Measurements from ENCODE around the gene PTPN5. TPM values are rescaled to one million over a fixed set of nuclear protein-coding genes. Genes with fewer than 3 reads are reported as not detected.

PTPN5 gene
- total RNA-seq, 5 donors from 2014 or later (not counting 1 experiment from before 2014, with no cell fraction given), result 0.22 TPM; not detected in 4

- H3K9me3 ChIP-seq, result no peaks in the 10 kb centered on the region
- no peak overlapping the region for H3K27ac Mint-ChIP-seq
- ChIA-PET POLR2A (no interaction called here), CTCF (interaction anchor here (0.5 to 2.2 kb wide), 6 partner anchors 10 to 1118 kb away, joined by 3 to 8 read pairs (median 3); no protein-coding TSS in a partner anchor)
- H3K4me1 ChIP-seq (ENCODE audit: control insufficient read depth in 1 of 2, extremely low read depth in 1 of 2, insufficient read depth in 2 of 2, low read length in 2 of 2), result no peaks in the 10 kb centered on the region
- H3K36me3 ChIP-seq (ENCODE audit: control insufficient read depth in 2 of 2, extremely low read depth in 1 of 2, insufficient read depth in 1 of 2, low read length in 1 of 2), result no peaks in the 10 kb centered on the region
- H3K9me3 Mint-ChIP-seq, result no peaks in the 10 kb centered on the region
- DNase-seq (no peak), ATAC-seq (replicated peaks in 1 of 4) (no peak)
- no peak overlapping the region for H3K4me3 ChIP-seq (ENCODE audit: control insufficient read depth in 1 of 2, extremely low read depth in 1 of 2, low read length in 1 of 2)
- H3K4me1 Mint-ChIP-seq, result peaks cover 0 to 7% (median 5%) of the 10 kb centered on the region in 3 donors
- H3K36me3 Mint-ChIP-seq, result no peaks in the 10 kb centered on the region
- H3K27me3 ChIP-seq (replicated peaks in 1 of 2; ENCODE audit: control insufficient read depth in 2 of 2, extremely low read depth in 1 of 2, insufficient read depth in 2 of 2, low read length in 1 of 2), result peaks cover 0 to 9% of the 10 kb centered on the region in 2 experiments
- H3K27me3 Mint-ChIP-seq, result peaks cover 9 to 10% of the 10 kb centered on the region in 2 donors
- H3K4me3 Mint-ChIP-seq, result no peak overlapping the region
- H3K27ac ChIP-seq (ENCODE audit: low read length), result no peak overlapping the region
- 87% methylated on average over 11 of the region's 11 CpGs for WGBS (ENCODE audit: insufficient coverage)
Measured at GRCh38 chr11:18761741-18762140, 29.9 kb downstream of the PTPN5 start.

- CTCF ChIA-PET, result interaction anchor here in 1 of 2 donors (0.9 kb wide), 1 partner anchor 221 kb away, joined by 3 read pairs; no protein-coding TSS in a partner anchor
- H3K27ac Mint-ChIP-seq, result no peak overlapping the region
Measured at GRCh38 chr11:18761144-18761543, 30.5 kb downstream of the PTPN5 start.

GRCh38 chr11:18757811-18758210, 33.8 kb downstream of the PTPN5 start:
- Histone ChIP-seq H3K4me1 (ENCODE audit: control insufficient read depth in 1 of 2, extremely low read depth in 1 of 2, insufficient read depth in 2 of 2, low read length in 2 of 2) (no peaks in the 10 kb centered on the region), H3K4me3 (ENCODE audit: control insufficient read depth in 1 of 2, extremely low read depth in 1 of 2, low read length in 1 of 2) (no peak overlapping the region), H3K27ac (ENCODE audit: low read length) (no peak overlapping the region), H3K36me3 (ENCODE audit: control insufficient read depth in 2 of 2, extremely low read depth in 1 of 2, insufficient read depth in 1 of 2, low read length in 1 of 2) (no peaks in the 10 kb centered on the region), H3K27me3 (replicated peaks in 1 of 2; ENCODE audit: control insufficient read depth in 2 of 2, extremely low read depth in 1 of 2, insufficient read depth in 2 of 2, low read length in 1 of 2) (no peaks in the 10 kb centered on the region), H3K9me3 (no peaks in the 10 kb centered on the region)
- POLR2A ChIA-PET, result no interaction called here
- Mint-ChIP-seq H3K27ac (no peak overlapping the region), H3K36me3 (no peaks in the 10 kb centered on the region), H3K27me3 (peaks cover 4 to 6% of the 10 kb centered on the region in 2 donors), H3K9me3 (no peaks in the 10 kb centered on the region), H3K4me3 (no peak overlapping the region), H3K4me1 (no peaks in the 10 kb centered on the region)
- no peak for DNase-seq
- 80% methylated on average over 1 of the region's 3 CpGs for WGBS (ENCODE audit: insufficient coverage)
- CTCF ChIA-PET, result interaction anchor here (0.6 to 1.9 kb wide), 8 partner anchors 14 to 1597 kb away, joined by 3 to 9 read pairs (median 4); no protein-coding TSS in a partner anchor
- ATAC-seq (replicated peaks in 1 of 4), result no peak

More at GRCh38 chr11:18761144-18761543, 30.5 kb downstream of the PTPN5 start:
- no peak for ATAC-seq (replicated peaks in 1 of 4)
- Mint-ChIP-seq H3K4me3 (no peak overlapping the region), H3K36me3 (no peaks in the 10 kb centered on the region), H3K4me1 (peaks cover 0 to 7% (median 5%) of the 10 kb centered on the region in 3 donors), H3K9me3 (no peaks in the 10 kb centered on the region), H3K27me3 (peaks cover 9 to 10% of the 10 kb centered on the region in 2 donors)
- peaks cover 0 to 9% of the 10 kb centered on the region in 2 experiments for H3K27me3 ChIP-seq (replicated peaks in 1 of 2; ENCODE audit: control insufficient read depth in 2 of 2, extremely low read depth in 1 of 2, insufficient read depth in 2 of 2, low read length in 1 of 2)
- H3K4me1 ChIP-seq (ENCODE audit: control insufficient read depth in 1 of 2, extremely low read depth in 1 of 2, insufficient read depth in 2 of 2, low read length in 2 of 2), result no peaks in the 10 kb centered on the region
- POLR2A ChIA-PET, result no interaction called here
- H3K4me3 ChIP-seq (ENCODE audit: control insufficient read depth in 1 of 2, extremely low read depth in 1 of 2, low read length in 1 of 2), result no peak overlapping the region
- H3K9me3 ChIP-seq, result no peaks in the 10 kb centered on the region
- H3K27ac ChIP-seq (ENCODE audit: low read length), result no peak overlapping the region
- no peaks in the 10 kb centered on the region for H3K36me3 ChIP-seq (ENCODE audit: control insufficient read depth in 2 of 2, extremely low read depth in 1 of 2, insufficient read depth in 1 of 2, low read length in 1 of 2)
- WGBS (ENCODE audit: insufficient coverage), result no CpG with 5 or more reads among the region's 3 CpGs
- DNase-seq, result no peak

GRCh38 chr11:18756889-18757288, 34.7 kb downstream of the PTPN5 start:
- Mint-ChIP-seq H3K36me3 (no peaks in the 10 kb centered on the region), H3K4me3 (no peak overlapping the region), H3K9me3 (no peaks in the 10 kb centered on the region), H3K27ac (no peak overlapping the region), H3K27me3 (peaks cover 6 to 7% of the 10 kb centered on the region in 2 donors), H3K4me1 (no peaks in the 10 kb centered on the region)
- no CpG with 5 or more reads among the region's 2 CpGs for WGBS (ENCODE audit: insufficient coverage)
- Histone ChIP-seq H3K36me3 (ENCODE audit: control insufficient read depth in 2 of 2, extremely low read depth in 1 of 2, insufficient read depth in 1 of 2, low read length in 1 of 2) (no peaks in the 10 kb centered on the region), H3K27ac (ENCODE audit: low read length) (no peak overlapping the region), H3K9me3 (no peaks in the 10 kb centered on the region), H3K27me3 (replicated peaks in 1 of 2; ENCODE audit: control insufficient read depth in 2 of 2, extremely low read depth in 1 of 2, insufficient read depth in 2 of 2, low read length in 1 of 2) (no peaks in the 10 kb centered on the region), H3K4me3 (ENCODE audit: control insufficient read depth in 1 of 2, extremely low read depth in 1 of 2, low read length in 1 of 2) (no peak overlapping the region), H3K4me1 (ENCODE audit: control insufficient read depth in 1 of 2, extremely low read depth in 1 of 2, insufficient read depth in 2 of 2, low read length in 2 of 2) (no peaks in the 10 kb centered on the region)
- DNase-seq (no peak), ATAC-seq (replicated peaks in 1 of 4) (no peak)
- ChIA-PET CTCF (interaction anchor here in 1 of 2 donors (1.2 to 1.9 kb wide), 2 partner anchors 35 to 217 kb away, joined by 4 to 6 read pairs; no protein-coding TSS in a partner anchor), POLR2A (interaction anchor here in 1 of 2 donors (0.6 kb wide), 1 partner anchor 124 kb away, joined by 6 read pairs; no protein-coding TSS in a partner anchor)

GRCh38 chr11:18754308-18754707, 37.3 kb downstream of the PTPN5 start:
- ATAC-seq (replicated peaks in 1 of 4) (no peak), DNase-seq (no peak)
- H3K36me3 Mint-ChIP-seq, result no peaks in the 10 kb centered on the region
- Histone ChIP-seq H3K4me1 (ENCODE audit: control insufficient read depth in 1 of 2, extremely low read depth in 1 of 2, insufficient read depth in 2 of 2, low read length in 2 of 2) (no peaks in the 10 kb centered on the region), H3K27me3 (replicated peaks in 1 of 2; ENCODE audit: control insufficient read depth in 2 of 2, extremely low read depth in 1 of 2, insufficient read depth in 2 of 2, low read length in 1 of 2) (peaks cover 0 to 14% of the 10 kb centered on the region in 2 experiments), H3K27ac (ENCODE audit: low read length) (no peak overlapping the region), H3K9me3 (no peaks in the 10 kb centered on the region), H3K36me3 (ENCODE audit: control insufficient read depth in 2 of 2, extremely low read depth in 1 of 2, insufficient read depth in 1 of 2, low read length in 1 of 2) (no peaks in the 10 kb centered on the region), H3K4me3 (ENCODE audit: control insufficient read depth in 1 of 2, extremely low read depth in 1 of 2, low read length in 1 of 2) (no peak overlapping the region)
- ChIA-PET CTCF (no interaction called here), POLR2A (no interaction called here)
- peaks cover 10 to 14% of the 10 kb centered on the region in 2 donors for H3K27me3 Mint-ChIP-seq
- H3K27ac Mint-ChIP-seq, result no peak overlapping the region
- no peaks in the 10 kb centered on the region for H3K4me1 Mint-ChIP-seq
- WGBS (ENCODE audit: insufficient coverage), result 100% methylated on average over 1 of the region's 5 CpGs
- H3K4me3 Mint-ChIP-seq, result no peak overlapping the region
- no peaks in the 10 kb centered on the region for H3K9me3 Mint-ChIP-seq

GRCh38 chr11:18752502-18752901, 39.1 kb downstream of the PTPN5 start:
- no peak overlapping the region for H3K27ac Mint-ChIP-seq
- ChIA-PET CTCF (no interaction called here), POLR2A (no interaction called here)
- Histone ChIP-seq H3K27me3 (replicated peaks in 1 of 2; ENCODE audit: control insufficient read depth in 2 of 2, extremely low read depth in 1 of 2, insufficient read depth in 2 of 2, low read length in 1 of 2) (peaks cover 0 to 15% of the 10 kb centered on the region in 2 experiments), H3K27ac (ENCODE audit: low read length) (no peak overlapping the region), H3K4me1 (ENCODE audit: control insufficient read depth in 1 of 2, extremely low read depth in 1 of 2, insufficient read depth in 2 of 2, low read length in 2 of 2) (no peaks in the 10 kb centered on the region), H3K4me3 (ENCODE audit: control insufficient read depth in 1 of 2, extremely low read depth in 1 of 2, low read length in 1 of 2) (no peak overlapping the region), H3K36me3 (ENCODE audit: control insufficient read depth in 2 of 2, extremely low read depth in 1 of 2, insufficient read depth in 1 of 2, low read length in 1 of 2) (no peaks in the 10 kb centered on the region), H3K9me3 (no peaks in the 10 kb centered on the region)
- WGBS (ENCODE audit: insufficient coverage), result 71% methylated on average over 2 of the region's 3 CpGs
- no peaks in the 10 kb centered on the region for H3K4me1 Mint-ChIP-seq
- H3K27me3 Mint-ChIP-seq, result peaks cover 4 to 14% of the 10 kb centered on the region in 2 donors
- H3K9me3 Mint-ChIP-seq, result no peaks in the 10 kb centered on the region
- ATAC-seq (replicated peaks in 1 of 4), result no peak
- no peaks in the 10 kb centered on the region for H3K36me3 Mint-ChIP-seq
- DNase-seq, result no peak
- H3K4me3 Mint-ChIP-seq, result no peak overlapping the region

All from T-cell (primary cell).